A673 (cell line): ENCODE data around the gene MEGF6. TPM values are rescaled to one million over a fixed set of nuclear protein-coding genes. Genes with fewer than 3 reads are reported as not detected.

Source experiments
- BruUV-seq: library from RNA; stranded (reverse); fragments of 400-500 nt; replicated peaks from 2 replicates; lab custom pipeline; 2021; lab: Mats Ljungman, UMichigan
- CTCF ChIA-PET: fragments of 300-600 bp; sonication (Branson Sonifier 250); formaldehyde crosslinking; loops from one replicate; lab custom pipeline; 2022; ENCODE audit warnings: antibody characterized with exemption; lab: Charles Lee
- POLR2A ChIA-PET: fragments of 300-600 bp; sonication (Branson Sonifier 250); formaldehyde crosslinking; loops from one replicate; lab custom pipeline; 2022; ENCODE audit warnings: antibody characterized with exemption; ENCODE audit not compliant: low non-redundant PET; lab: Charles Lee
- DNase-seq: peaks from one replicate; pipeline ENCODE4 v3.0.0-alpha.2; 2015; ENCODE audit warnings: low spot score
- H3K27ac ChIP-seq: fragments of 200-600 bp; sonication (generic); 2 replicates; pipeline ENCODE4 v1.5.1; 2016; ENCODE audit warnings: mixed run types, low read depth, mild to moderate bottlenecking, mixed read lengths, antibody characterized with exemption, low read length; ENCODE audit not compliant: poor library complexity, severe bottlenecking
- H3K27me3 ChIP-seq: fragments of 200-600 bp; sonication (generic); replicated peaks from 2 replicates; pipeline ENCODE4 v1.6.1; 2017; ENCODE audit warnings: mixed run types, low read depth, mild to moderate bottlenecking, mixed read lengths, antibody characterized with exemption, low read length; ENCODE audit not compliant: insufficient read depth, poor library complexity
- H3K36me3 ChIP-seq: fragments of 200-600 bp; sonication (generic); 2 replicates; pipeline ENCODE4 v1.6.1; 2016; ENCODE audit warnings: mixed run types, mild to moderate bottlenecking, mixed read lengths, antibody characterized with exemption, low read length; ENCODE audit not compliant: insufficient read depth, poor library complexity, severe bottlenecking
- H3K4me1 ChIP-seq: fragments of 200-600 bp; sonication (generic); 2 replicates; pipeline ENCODE4 v1.6.1; 2017; ENCODE audit warnings: mixed run types, mild to moderate bottlenecking, mixed read lengths, antibody characterized with exemption, low read length; ENCODE audit not compliant: insufficient read depth, poor library complexity, severe bottlenecking
- H3K4me3 ChIP-seq: fragments of 200-600 bp; sonication (generic); 2 replicates; pipeline ENCODE4 v1.5.1; 2016; ENCODE audit warnings: low read depth, mixed run types, mild to moderate bottlenecking, mixed read lengths, low read length; ENCODE audit not compliant: poor library complexity, severe bottlenecking
- H3K9me3 ChIP-seq: fragments of 200-600 bp; sonication (generic); 2 replicates; pipeline ENCODE4 v1.6.1; 2016; ENCODE audit warnings: mixed run types, low read depth, mild to moderate bottlenecking, mixed read lengths, antibody characterized with exemption, low read length; ENCODE audit not compliant: poor library complexity, severe bottlenecking
- CTCF ChIP-seq: fragments of 300-800, 200-600 bp; sonication (generic); conservative IDR thresholded peaks from 2 replicates; pipeline ENCODE4 v1.5.1; 2017; ENCODE audit warnings: low read depth, mild to moderate bottlenecking, antibody characterized with exemption, low read length, moderate library complexity, mixed read lengths
- EZH2 ChIP-seq: fragments of 200-600 bp; sonication (generic); IDR thresholded peaks from 2 replicates; pipeline ENCODE4 v1.6.1; 2017; ENCODE audit warnings: borderline replicate concordance, low read depth, mild to moderate bottlenecking, mixed read lengths, antibody characterized with exemption, low read length; ENCODE audit not compliant: poor library complexity, severe bottlenecking
- intact Hi-C: fragments of 100-400 bp; cut with micrococcal nuclease; formaldehyde crosslinking; loops from one replicate; pipeline ENCODE4 v1.10.0; 2022; ENCODE audit not compliant: unreplicated experiment
- total RNA-seq: library from RNA; stranded (reverse); gene quantifications from 2 replicates; pipeline ENCODE4 v1.2.3, GENCODE V29; 2021

The MEGF6 gene
- total RNA-seq, 1 experiment from 2014 or later = 2.8 TPM

GRCh38 chr1:3479511-3480368 is 131.6 kb downstream of the MEGF6 start:
- Histone ChIP-seq H3K27ac (no peak overlapping the region), H3K4me1 (no peaks in the 10 kb centered on the region), H3K4me3 (no peak overlapping the region), H3K27me3 (no peaks in the 10 kb centered on the region), H3K9me3 (no peaks in the 10 kb centered on the region), H3K36me3 (no peaks in the 10 kb centered on the region)
- DNase-seq = no peak
- no TSS peak for BruUV-seq
- POLR2A ChIA-PET = no interaction called here
- TF ChIP-seq EZH2 (no peak), CTCF (no peak)
- intact Hi-C loops = no loop called here
- CTCF ChIA-PET = interaction anchor here (1.5 to 3.3 kb wide), 2 partner anchors 27 kb away, joined by 4 to 15 read pairs; no protein-coding TSS in a partner anchor

DNA sequence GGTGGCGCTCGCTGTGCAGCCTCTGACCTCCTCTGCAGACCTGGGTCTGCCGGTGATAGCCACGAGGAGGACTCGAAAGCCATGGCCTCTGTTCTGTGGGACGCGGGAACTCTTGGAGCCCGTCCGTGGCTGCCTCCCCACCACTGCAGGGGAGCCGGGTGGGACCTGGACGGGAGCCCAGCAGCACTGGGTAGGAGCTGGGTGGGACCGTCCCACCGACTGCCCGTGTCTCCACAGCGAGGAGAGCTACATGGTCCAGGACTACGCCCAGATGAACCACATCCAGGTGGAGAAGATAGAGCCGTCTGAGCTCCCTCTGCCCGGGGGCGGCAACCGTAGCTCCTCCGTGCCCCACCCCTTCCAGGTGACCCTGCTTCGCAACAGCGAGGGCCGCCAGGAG is 133.1 kb downstream of the MEGF6 start:
- intact Hi-C loops = no loop called here
- ChIA-PET CTCF (interaction anchor here (0.7 to 1.5 kb wide), 2 partner anchors 13 to 25 kb away, joined by 3 to 4 read pairs; no protein-coding TSS in a partner anchor), POLR2A (no interaction called here)
- DNase-seq = no peak
- no peak overlapping the region for H3K27ac ChIP-seq
- TF ChIP-seq CTCF (no peak), EZH2 (no peak)
- H3K27me3 ChIP-seq = no peaks in the 10 kb centered on the region
- no peak overlapping the region for H3K4me3 ChIP-seq
- no TSS peak for BruUV-seq
- no peaks in the 10 kb centered on the region for H3K36me3 ChIP-seq
- H3K4me1 ChIP-seq = peaks cover 12% of the 10 kb centered on the region
- H3K9me3 ChIP-seq = no peaks in the 10 kb centered on the region

GRCh38 chr1:3477241-3477995 is 133.9 kb downstream of the MEGF6 start:
- ChIA-PET CTCF (interaction anchor here (0.7 kb wide), 1 partner anchor 14 kb away, joined by 3 read pairs; no protein-coding TSS in a partner anchor), POLR2A (no interaction called here)
- H3K27me3 ChIP-seq = no peaks in the 10 kb centered on the region
- H3K27ac ChIP-seq = no peak overlapping the region
- no peak overlapping the region for H3K4me3 ChIP-seq
- BruUV-seq = no TSS peak
- no peaks in the 10 kb centered on the region for H3K36me3 ChIP-seq
- H3K9me3 ChIP-seq = no peaks in the 10 kb centered on the region
- peaks cover 18% of the 10 kb centered on the region for H3K4me1 ChIP-seq
- intact Hi-C loops = no loop called here
- TF ChIP-seq CTCF (no peak), EZH2 (no peak)
- DNase-seq = peak; percentile 42
